ENCODE measurements around the gene RPL29.
A peak's percentile ranks its signal among the peaks of the same experiment; 100 is the strongest.

Gene RPL29

GRCh38 chr3:51961602-51962569, 33.8 kb downstream of the RPL29 start:
- H3K4me1 ChIP-seq (ENCODE audit: insufficient read depth, insufficient read length) = peaks cover 30% of the 10 kb centered on the region
- TF ChIP-seq YY1 (IDR thresholded peaks at IDR 0.05; ENCODE audit: insufficient read depth, insufficient read length) = no peak
- no peak for TF ChIP-seq SUZ12 (IDR thresholded peaks at IDR 0.05; ENCODE audit: extremely low read depth, insufficient read depth, insufficient read length)
- TF ChIP-seq ZNF274 (IDR thresholded peaks at IDR 0.05; ENCODE audit: low read depth, low read length) = no peak
- no peak for DNase-seq (ENCODE audit: low read depth, low spot score)

GRCh38 chr3:51961011-51961410, 34.7 kb downstream of the RPL29 start:
- H3K9me3 ChIP-seq (ENCODE audit: insufficient read depth, low read length) = no peaks in the 10 kb centered on the region
- H3K36me3 ChIP-seq (ENCODE audit: insufficient read depth, insufficient read length, low read length) = peaks cover 64% of the 10 kb centered on the region
- no peak overlapping the region for H3K4me3 ChIP-seq (ENCODE audit: insufficient read length, low read depth)
- H3K9ac ChIP-seq (ENCODE audit: insufficient read length, low read depth) = no peak overlapping the region
- no peaks in the 10 kb centered on the region for H3K27me3 ChIP-seq (ENCODE audit: insufficient read depth, insufficient read length)
- no peak for TF ChIP-seq YY1 (IDR thresholded peaks at IDR 0.05; ENCODE audit: insufficient read depth, insufficient read length)
- TF ChIP-seq ZNF274 (IDR thresholded peaks at IDR 0.05; ENCODE audit: low read depth, low read length) = no peak
- DNase-seq (ENCODE audit: low read depth, low spot score) = no peak
- peaks cover 30% of the 10 kb centered on the region for H3K4me1 ChIP-seq (ENCODE audit: insufficient read depth, insufficient read length)

More at GRCh38 chr3:51961602-51962569, 33.8 kb downstream of the RPL29 start:
- Histone ChIP-seq H3K27me3 (ENCODE audit: insufficient read depth, insufficient read length) (no peaks in the 10 kb centered on the region), H3K9me3 (ENCODE audit: insufficient read depth, low read length) (no peaks in the 10 kb centered on the region), H3K4me3 (ENCODE audit: insufficient read length, low read depth) (no peak overlapping the region), H3K9ac (ENCODE audit: insufficient read length, low read depth) (no peak overlapping the region), H3K36me3 (ENCODE audit: insufficient read depth, insufficient read length, low read length) (peaks cover 64% of the 10 kb centered on the region)

DNA sequence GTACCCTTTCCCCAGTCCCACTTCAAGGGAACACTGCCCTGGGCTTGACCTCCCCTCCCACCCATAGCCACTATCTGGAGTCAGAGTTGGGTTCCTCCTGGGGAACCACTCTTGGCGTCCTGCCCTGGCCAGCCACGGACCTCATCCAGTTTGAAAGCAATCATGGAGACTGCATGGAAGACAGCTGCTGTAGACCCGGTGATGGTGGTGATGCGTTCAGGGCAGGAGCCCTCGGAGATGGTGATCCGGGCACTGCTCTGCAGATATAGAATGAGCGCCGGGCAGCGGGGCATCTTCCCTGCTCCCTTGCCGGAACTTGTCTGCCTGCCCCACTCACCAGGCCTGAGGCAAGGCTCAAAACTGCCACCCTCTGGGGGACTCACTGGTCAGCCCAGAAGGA, 35.3 kb downstream of the RPL29 start:
- no peak for DNase-seq (ENCODE audit: low read depth, low spot score)
- TF ChIP-seq ZNF274 (IDR thresholded peaks at IDR 0.05; ENCODE audit: low read depth, low read length) (no peak), SUZ12 (IDR thresholded peaks at IDR 0.05; ENCODE audit: extremely low read depth, insufficient read depth, insufficient read length) (no peak), YY1 (IDR thresholded peaks at IDR 0.05; ENCODE audit: insufficient read depth, insufficient read length) (no peak)
- peak overlapping the region; percentile 18 for H3K9ac ChIP-seq (ENCODE audit: insufficient read length, low read depth)

DNA sequence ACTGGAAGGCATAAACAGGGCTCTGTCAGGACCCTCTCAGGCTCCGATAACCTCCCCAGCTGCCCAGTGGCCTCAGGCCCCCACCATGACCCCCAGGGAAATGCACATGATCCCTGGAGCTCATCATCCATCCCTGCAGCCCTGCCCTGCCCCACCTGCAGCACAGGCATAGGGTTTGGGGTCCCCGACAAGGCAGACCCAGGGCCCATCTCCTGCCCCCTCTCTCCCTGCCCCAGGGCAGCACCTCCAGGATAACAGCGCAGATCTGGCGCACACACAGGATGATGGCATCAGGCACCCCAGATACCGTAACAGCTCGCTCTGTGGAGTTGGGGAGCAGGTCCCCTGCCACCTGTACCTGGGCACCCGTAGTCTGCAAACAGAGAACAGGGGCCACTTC, 36.0 kb downstream of the RPL29 start:
- Histone ChIP-seq H3K4me1 (ENCODE audit: insufficient read depth, insufficient read length) (peaks cover 24% of the 10 kb centered on the region), H3K27me3 (ENCODE audit: insufficient read depth, insufficient read length) (peaks cover 10% of the 10 kb centered on the region), H3K9me3 (ENCODE audit: insufficient read depth, low read length) (no peaks in the 10 kb centered on the region), H3K9ac (ENCODE audit: insufficient read length, low read depth) (no peak overlapping the region), H3K4me3 (ENCODE audit: insufficient read length, low read depth) (no peak overlapping the region), H3K36me3 (ENCODE audit: insufficient read depth, insufficient read length, low read length) (peaks cover 63% of the 10 kb centered on the region)
- no peak for DNase-seq (ENCODE audit: low read depth, low spot score)
- no peak for TF ChIP-seq YY1 (IDR thresholded peaks at IDR 0.05; ENCODE audit: insufficient read depth, insufficient read length)
- TF ChIP-seq SUZ12 (IDR thresholded peaks at IDR 0.05; ENCODE audit: extremely low read depth, insufficient read depth, insufficient read length) = no peak
- TF ChIP-seq ZNF274 (IDR thresholded peaks at IDR 0.05; ENCODE audit: low read depth, low read length) = no peak

More for the DNA sequence above, 35.3 kb downstream of the RPL29 start:
- Histone ChIP-seq H3K27me3 (ENCODE audit: insufficient read depth, insufficient read length) (peaks cover 3% of the 10 kb centered on the region), H3K9me3 (ENCODE audit: insufficient read depth, low read length) (no peaks in the 10 kb centered on the region), H3K4me1 (ENCODE audit: insufficient read depth, insufficient read length) (peaks cover 27% of the 10 kb centered on the region), H3K4me3 (ENCODE audit: insufficient read length, low read depth) (no peak overlapping the region), H3K36me3 (ENCODE audit: insufficient read depth, insufficient read length, low read length) (peaks cover 63% of the 10 kb centered on the region)

DNA sequence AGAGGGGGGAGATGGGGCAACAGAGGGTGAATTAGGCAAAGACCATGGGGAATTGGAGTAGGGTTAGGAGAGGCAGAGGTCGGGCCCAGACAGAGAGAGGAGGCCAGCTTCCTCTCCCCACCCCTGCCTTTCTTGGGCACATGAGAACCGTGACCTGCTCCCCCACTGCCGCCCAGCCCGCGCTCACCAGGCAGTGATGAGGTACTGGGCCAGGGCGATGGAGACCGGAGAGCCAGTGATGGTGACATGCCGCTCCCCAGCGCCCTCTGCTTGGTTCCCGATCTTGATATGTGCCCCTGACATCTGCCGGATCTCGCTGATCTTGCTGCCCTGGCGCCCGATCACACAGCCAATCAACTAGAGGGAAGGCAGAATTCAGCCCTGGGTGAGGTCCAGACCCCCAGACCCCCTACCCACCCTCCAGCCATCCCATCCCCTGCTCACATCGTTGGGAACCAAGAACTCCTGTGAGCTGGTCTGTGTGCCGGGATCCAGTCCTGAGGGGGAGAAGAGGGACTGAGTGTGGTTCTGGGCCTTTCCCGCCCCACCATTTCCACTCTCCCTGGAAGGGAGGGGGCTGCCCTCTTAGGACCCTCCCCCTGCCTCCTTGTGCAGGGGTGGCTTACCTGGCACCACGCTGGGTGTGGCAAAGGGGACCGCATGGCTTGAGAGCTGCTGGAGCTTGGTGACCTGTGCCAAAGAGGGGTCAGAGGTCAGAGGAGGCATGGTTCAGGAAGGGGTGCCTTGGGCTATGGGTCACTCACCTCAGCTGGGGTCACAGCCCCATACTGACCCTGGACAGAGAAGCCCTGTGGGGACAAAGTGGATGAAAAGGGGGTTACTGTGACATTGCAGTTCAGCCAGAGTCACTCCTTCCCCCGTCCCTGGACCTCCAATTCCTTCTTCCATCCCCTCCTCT, 36.8 kb downstream of the RPL29 start:
- no peaks in the 10 kb centered on the region for H3K9me3 ChIP-seq (ENCODE audit: insufficient read depth, low read length)
- peaks cover 63% of the 10 kb centered on the region for H3K36me3 ChIP-seq (ENCODE audit: insufficient read depth, insufficient read length, low read length)
- no peak for TF ChIP-seq YY1 (IDR thresholded peaks at IDR 0.05; ENCODE audit: insufficient read depth, insufficient read length)
- no peak for TF ChIP-seq ZNF274 (IDR thresholded peaks at IDR 0.05; ENCODE audit: low read depth, low read length)
- TF ChIP-seq SUZ12 (IDR thresholded peaks at IDR 0.05; ENCODE audit: extremely low read depth, insufficient read depth, insufficient read length) = no peak
- no peak overlapping the region for H3K9ac ChIP-seq (ENCODE audit: insufficient read length, low read depth)
- peaks cover 18% of the 10 kb centered on the region for H3K27me3 ChIP-seq (ENCODE audit: insufficient read depth, insufficient read length)
- H3K4me1 ChIP-seq (ENCODE audit: insufficient read depth, insufficient read length) = peaks cover 19% of the 10 kb centered on the region
- no peak overlapping the region for H3K4me3 ChIP-seq (ENCODE audit: insufficient read length, low read depth)
- DNase-seq (ENCODE audit: low read depth, low spot score) = no peak

GRCh38 chr3:51957520-51958205, 38.0 kb downstream of the RPL29 start:
- no peaks in the 10 kb centered on the region for H3K9me3 ChIP-seq (ENCODE audit: insufficient read depth, low read length)
- peaks cover 26% of the 10 kb centered on the region for H3K27me3 ChIP-seq (ENCODE audit: insufficient read depth, insufficient read length)
- TF ChIP-seq SUZ12 (IDR thresholded peaks at IDR 0.05; ENCODE audit: extremely low read depth, insufficient read depth, insufficient read length) (no peak), ZNF274 (IDR thresholded peaks at IDR 0.05; ENCODE audit: low read depth, low read length) (no peak), YY1 (IDR thresholded peaks at IDR 0.05; ENCODE audit: insufficient read depth, insufficient read length) (no peak)
- H3K9ac ChIP-seq (ENCODE audit: insufficient read length, low read depth) = no peak overlapping the region
- peaks cover 14% of the 10 kb centered on the region for H3K4me1 ChIP-seq (ENCODE audit: insufficient read depth, insufficient read length)
- peaks cover 55% of the 10 kb centered on the region for H3K36me3 ChIP-seq (ENCODE audit: insufficient read depth, insufficient read length, low read length)
- no peak for DNase-seq (ENCODE audit: low read depth, low spot score)
- H3K4me3 ChIP-seq (ENCODE audit: insufficient read length, low read depth) = no peak overlapping the region

All from NT2/D1 (cell line).